Fibroblast of lung (primary cell): Measurements from ENCODE around the gene FBXO9. TPM values are rescaled to one million over a fixed set of nuclear protein-coding genes. Genes with fewer than 3 reads are reported as not detected.

ENCODE experiments used
- DNase-seq, 2 donors: peaks; one replicate each; pipeline versions ENCODE4 v3.0.0 to v3.0.0-alpha.2; 2010; ENCODE audit warnings: low read depth in 2 of 2
- H2AFZ ChIP-seq: 2 replicates; pipeline ENCODE4 v1.5.1; 2012; ENCODE audit warnings: low read length, control low read depth, inconsistent platforms
- H3K27ac ChIP-seq: 2 replicates; pipeline ENCODE4 v1.5.1; 2011; ENCODE audit warnings: low read length, control low read depth; ENCODE audit not compliant: insufficient read depth
- H3K27me3 ChIP-seq: 2 replicates; pipeline ENCODE4 v1.5.1; 2011; ENCODE audit warnings: mild to moderate bottlenecking, low read length; ENCODE audit not compliant: control insufficient read depth, insufficient read depth
- H3K36me3 ChIP-seq: 2 replicates; pipeline ENCODE4 v1.5.1; 2011; ENCODE audit warnings: low read length; ENCODE audit not compliant: control insufficient read depth, insufficient read depth
- H3K4me1 ChIP-seq: 2 replicates; pipeline ENCODE4 v1.5.1; 2011; ENCODE audit warnings: low read length; ENCODE audit not compliant: control insufficient read depth, insufficient read depth; ENCODE audit errors: extremely low read depth
- H3K4me2 ChIP-seq: 2 replicates; pipeline ENCODE4 v1.5.1; 2011; ENCODE audit warnings: low read length, control low read depth; ENCODE audit not compliant: insufficient read depth; ENCODE audit errors: extremely low read depth
- H3K4me3 ChIP-seq, 4 experiments: fragments of 200-600 bp in 1 of 4; sonication (generic) in 1 of 4; replicated peaks in 1 of 4; 2 replicates each; pipeline ENCODE4 v1.5.1; 2011 to 2016; ENCODE audit warnings: low read length in 4 of 4, low read depth in 3 of 4, mild to moderate bottlenecking in 3 of 4, control low read depth in 2 of 4, inconsistent platforms in 1 of 4, mixed read lengths in 1 of 4; ENCODE audit not compliant: insufficient read depth in 1 of 4; ENCODE audit errors: control extremely low read depth in 1 of 4
- H3K79me2 ChIP-seq: 2 replicates; pipeline ENCODE4 v1.5.1; 2012; ENCODE audit warnings: mild to moderate bottlenecking, low read length, inconsistent platforms; ENCODE audit not compliant: control insufficient read depth, insufficient read depth
- H3K9ac ChIP-seq: 2 replicates; pipeline ENCODE4 v1.5.1; 2011; ENCODE audit warnings: mild to moderate bottlenecking, low read length, control low read depth; ENCODE audit not compliant: insufficient read depth
- H3K9me3 ChIP-seq: 2 replicates; pipeline ENCODE4 v1.5.1; 2012; ENCODE audit warnings: low read depth, low read length; ENCODE audit not compliant: control insufficient read depth, insufficient read depth
- H4K20me1 ChIP-seq: 2 replicates; pipeline ENCODE4 v1.5.1; 2011; ENCODE audit warnings: low read length; ENCODE audit not compliant: control insufficient read depth, insufficient read depth; ENCODE audit errors: extremely low read depth
- EZH2 ChIP-seq: IDR thresholded peaks from 2 replicates; pipeline ENCODE4 v1.5.1; 2012; ENCODE audit warnings: low read length, control low read depth, mild to moderate bottlenecking; ENCODE audit errors: missing control alignments
- polyA plus RNA-seq, 2 donors: library from polyadenylated mRNA; depleted of rRNA in 1 of 2; stranded (reverse) in 1 of 2; unstranded in 1 of 2; fragments of >200 nt; gene quantifications; 2 replicates each; pipeline ENCODE4 v1.2.1, GENCODE V29; 2011 to 2012; ENCODE audit warnings: missing spikeins in 1 of 2
- total RNA-seq: library from RNA; depleted of rRNA; stranded (reverse); fragments of >200 nt; gene quantifications from 2 replicates; pipeline ENCODE4 v1.2.1, GENCODE V29; 2014
- TF ChIP-seq, protein P1 (sequence below), 2 donors: IDR thresholded peaks in 1 of 2; conservative IDR thresholded peaks in 1 of 2; 1 replicate in 1 of 2; 2 replicates in 1 of 2; pipeline ENCODE4 v1.5.1; 2011 to 2012; ENCODE audit warnings: low read length in 2 of 2, control low read depth in 1 of 2, inconsistent platforms in 1 of 2, low read depth in 1 of 2, mild to moderate bottlenecking in 1 of 2

The FBXO9 gene
- total and polyA plus RNA-seq, 2 donors (not counting 1 experiment from before 2014, with no cell fraction given): 44.8 to 65.2 TPM

GRCh38 chr6:53074347-53074746 lies 9.1 kb downstream of the FBXO9 start:
- no peak for TF ChIP-seq EZH2
- TF ChIP-seq, protein P1, sequence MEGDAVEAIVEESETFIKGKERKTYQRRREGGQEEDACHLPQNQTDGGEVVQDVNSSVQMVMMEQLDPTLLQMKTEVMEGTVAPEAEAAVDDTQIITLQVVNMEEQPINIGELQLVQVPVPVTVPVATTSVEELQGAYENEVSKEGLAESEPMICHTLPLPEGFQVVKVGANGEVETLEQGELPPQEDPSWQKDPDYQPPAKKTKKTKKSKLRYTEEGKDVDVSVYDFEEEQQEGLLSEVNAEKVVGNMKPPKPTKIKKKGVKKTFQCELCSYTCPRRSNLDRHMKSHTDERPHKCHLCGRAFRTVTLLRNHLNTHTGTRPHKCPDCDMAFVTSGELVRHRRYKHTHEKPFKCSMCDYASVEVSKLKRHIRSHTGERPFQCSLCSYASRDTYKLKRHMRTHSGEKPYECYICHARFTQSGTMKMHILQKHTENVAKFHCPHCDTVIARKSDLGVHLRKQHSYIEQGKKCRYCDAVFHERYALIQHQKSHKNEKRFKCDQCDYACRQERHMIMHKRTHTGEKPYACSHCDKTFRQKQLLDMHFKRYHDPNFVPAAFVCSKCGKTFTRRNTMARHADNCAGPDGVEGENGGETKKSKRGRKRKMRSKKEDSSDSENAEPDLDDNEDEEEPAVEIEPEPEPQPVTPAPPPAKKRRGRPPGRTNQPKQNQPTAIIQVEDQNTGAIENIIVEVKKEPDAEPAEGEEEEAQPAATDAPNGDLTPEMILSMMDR (conservative IDR thresholded peaks at IDR 0.05 in 1 of 2, IDR thresholded peaks at IDR 0.05 in 1 of 2; ENCODE audit: low read depth in 1 of 2, low read length in 2 of 2): no peak
- Histone ChIP-seq H3K4me2 (no peak overlapping the region), H3K4me1 (no peaks in the 10 kb centered on the region), H3K9ac (no peak overlapping the region), H2AFZ (no peak overlapping the region), H4K20me1 (no peaks in the 10 kb centered on the region), H3K27ac (no peak overlapping the region), H3K27me3 (no peaks in the 10 kb centered on the region), H3K9me3 (no peaks in the 10 kb centered on the region), H3K79me2 (no peaks in the 10 kb centered on the region), H3K4me3 (no peak overlapping the region), H3K36me3 (peaks cover 6% of the 10 kb centered on the region)
- no peak for DNase-seq

DNA sequence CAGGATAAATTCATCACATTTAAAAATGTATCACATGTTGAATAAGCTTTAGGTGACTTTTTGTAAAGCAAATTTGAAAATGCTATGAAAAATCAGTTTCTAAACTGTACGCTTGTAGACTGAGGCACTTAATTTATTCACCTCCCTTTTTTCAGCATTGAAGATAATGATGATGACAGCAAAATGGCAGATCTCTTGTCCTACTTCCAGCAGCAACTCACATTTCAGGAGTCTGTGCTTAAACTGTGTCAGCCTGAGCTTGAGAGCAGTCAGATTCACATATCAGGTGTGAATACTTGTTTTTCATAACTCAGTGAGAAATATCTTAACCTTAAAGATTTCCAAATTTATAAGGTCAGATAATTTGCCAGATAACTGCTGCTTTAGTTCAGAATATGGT lies 15.6 kb downstream of the FBXO9 start:
- no peaks in the 10 kb centered on the region for H3K27me3 ChIP-seq
- H4K20me1 ChIP-seq: no peaks in the 10 kb centered on the region
- H2AFZ ChIP-seq: no peak overlapping the region
- no peak for TF ChIP-seq EZH2
- TF ChIP-seq, protein P1 (conservative IDR thresholded peaks at IDR 0.05 in 1 of 2, IDR thresholded peaks at IDR 0.05 in 1 of 2; ENCODE audit: low read depth in 1 of 2, low read length in 2 of 2): no peak
- DNase-seq: no peak
- no peak overlapping the region for H3K4me3 ChIP-seq
- peaks cover 6% of the 10 kb centered on the region for H3K36me3 ChIP-seq
- H3K4me1 ChIP-seq: no peaks in the 10 kb centered on the region
- no peak overlapping the region for H3K27ac ChIP-seq
- H3K9ac ChIP-seq: no peak overlapping the region
- no peaks in the 10 kb centered on the region for H3K9me3 ChIP-seq
- no peak overlapping the region for H3K4me2 ChIP-seq
- no peaks in the 10 kb centered on the region for H3K79me2 ChIP-seq

DNA sequence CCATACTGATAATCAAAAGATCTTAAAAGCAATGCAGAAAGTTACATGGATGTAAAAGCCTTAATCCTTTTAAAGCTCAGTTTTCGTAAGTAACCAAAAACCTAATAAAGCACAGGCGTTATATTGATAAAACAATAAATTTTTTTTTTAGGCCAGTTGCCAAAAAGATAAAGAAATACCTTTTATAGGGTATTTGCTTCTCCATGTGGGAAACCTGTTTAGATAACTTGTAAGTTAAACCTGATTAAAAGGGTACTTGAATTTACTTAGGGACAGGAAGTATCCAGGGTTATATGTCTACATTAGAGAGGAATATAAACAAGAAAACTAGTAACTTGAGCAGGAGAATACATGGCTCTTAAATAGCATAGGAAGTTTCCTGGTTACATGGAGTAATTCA lies 21.1 kb downstream of the FBXO9 start:
- Histone ChIP-seq H2AFZ (no peak overlapping the region), H3K4me2 (no peak overlapping the region), H3K9ac (no peak overlapping the region), H3K4me3 (no peak overlapping the region), H3K79me2 (no peaks in the 10 kb centered on the region), H3K36me3 (peaks cover 9% of the 10 kb centered on the region), H3K9me3 (no peaks in the 10 kb centered on the region), H3K27ac (no peak overlapping the region), H3K4me1 (no peaks in the 10 kb centered on the region), H3K27me3 (no peaks in the 10 kb centered on the region), H4K20me1 (no peaks in the 10 kb centered on the region)
- DNase-seq: no peak
- no peak for TF ChIP-seq EZH2
- TF ChIP-seq, protein P1 (conservative IDR thresholded peaks at IDR 0.05 in 1 of 2, IDR thresholded peaks at IDR 0.05 in 1 of 2; ENCODE audit: low read depth in 1 of 2, low read length in 2 of 2): no peak
